Gastrocnemius medialis (tissue), 4 donors: ENCODE results near the gene TNFSF18. TPM values are rescaled to one million over a fixed set of nuclear protein-coding genes. Genes with fewer than 3 reads are reported as not detected.

Experiments used
- ATAC-seq, 2 donors: fragments of 150-250 bp; one replicate each; pipeline ENCODE4 v1.9.1; 2016
- DNase-seq, 2 donors: peaks; one replicate each; pipeline ENCODE4 v3.0.0-alpha.2; 2019
- H3K27ac ChIP-seq, 4 donors: fragments of 200-600 bp; sonication (generic); 1 replicate in 1 of 4; 2 replicates in 3 of 4; pipeline ENCODE4 v1.5.1; 2016 to 2018; ENCODE audit warnings: mild to moderate bottlenecking in 2 of 4, moderate library complexity in 1 of 4
- H3K27me3 ChIP-seq, 3 donors: fragments of 200-600 bp; sonication (generic) in 2 of 3; 1 replicate in 1 of 3; 2 replicates in 2 of 3; pipeline versions ENCODE4 v1.5.1 to v1.6.0; 2016 to 2019; ENCODE audit warnings: mild to moderate bottlenecking in 1 of 3, moderate library complexity in 1 of 3
- H3K36me3 ChIP-seq, 2 donors: fragments of 200-600 bp; sonication (generic) in 1 of 2; one replicate each; pipeline ENCODE4 v1.5.1; 2017 to 2018
- H3K4me1 ChIP-seq, 2 donors: fragments of 200-600 bp; sonication (generic) in 1 of 2; one replicate each; pipeline ENCODE4 v1.5.1; 2016 to 2017; ENCODE audit warnings: mild to moderate bottlenecking in 2 of 2
- H3K4me3 ChIP-seq, 4 donors: fragments of 200-600 bp; sonication (generic) in 3 of 4; 1 replicate in 1 of 4; 2 replicates in 3 of 4; pipeline ENCODE4 v1.5.1; 2016 to 2019; ENCODE audit warnings: mild to moderate bottlenecking in 2 of 4
- H3K9me3 ChIP-seq, 3 donors: fragments of 200-600 bp; sonication (generic) in 2 of 3; 1 replicate in 1 of 3; 2 replicates in 2 of 3; pipeline ENCODE4 v1.5.1; 2016 to 2019
- CTCF ChIP-seq, 5 experiments: fragments of 450-650 bp in 3 of 5; fragments of 200-600 bp in 2 of 5; sonication (generic) in 2 of 5; IDR thresholded peaks in 4 of 5; conservative IDR thresholded peaks in 1 of 5; 1 replicate in 4 of 5; 2 replicates in 1 of 5; pipeline ENCODE4 v1.5.1; 2016 to 2019; ENCODE audit warnings: antibody characterized with exemption in 5 of 5, mild to moderate bottlenecking in 3 of 5, moderate library complexity in 3 of 5
- POLR2A ChIP-seq, 2 donors: fragments of 450-650 bp; IDR thresholded peaks; one replicate each; pipeline ENCODE4 v1.6.1; 2017; ENCODE audit warnings: antibody characterized with exemption in 2 of 2, mild to moderate bottlenecking in 2 of 2, moderate library complexity in 2 of 2
- in situ Hi-C, 4 donors: fragments of 200-750 bp; cut with MboI; loops; one replicate each; pipeline versions ENCODE4 v1.15.0 to v1.8.0; 2017; ENCODE audit warnings: low sequenced_read_pairs in 4 of 4
- intact Hi-C: fragments of 100-400 bp; cut with DNase I; formaldehyde crosslinking; loops from one replicate; pipeline ENCODE4 v1.15.1; 2023; ENCODE audit warnings: low total_unique reads
- total RNA-seq, 4 donors: library from RNA; depleted of rRNA; stranded (reverse); fragments of >200 nt; gene quantifications; one replicate each; pipeline versions ENCODE4 v1.1.0 to v1.2.3, GENCODE V29; 2016

Gene TNFSF18
- total RNA-seq, 4 donors from 2014 or later: not detected

DNA sequence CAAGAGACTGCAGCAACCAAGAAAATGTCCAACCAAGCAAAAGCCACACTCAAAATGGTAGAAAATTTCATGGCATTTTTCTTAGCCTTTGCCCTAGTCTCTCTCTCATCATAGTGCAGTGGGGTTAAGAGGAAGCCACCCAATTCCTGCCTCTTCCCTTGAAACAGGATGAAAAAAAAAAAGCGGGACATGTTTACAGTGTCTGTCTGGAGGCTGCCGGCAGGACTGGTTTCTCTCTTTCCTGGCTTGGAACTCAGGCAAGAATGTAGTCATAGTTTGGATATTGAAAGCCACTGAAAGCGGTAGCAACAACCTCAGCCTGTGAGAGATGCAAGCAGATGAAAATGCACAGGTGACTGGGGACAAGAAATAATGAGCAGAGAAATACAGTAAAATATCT lies 13.3 kb upstream of the TNFSF18 start:
- intact Hi-C loops (no loop called here), in situ Hi-C loops (no loop called here)
- Histone ChIP-seq H3K36me3 (no peaks in the 10 kb centered on the region), H3K4me1 (no peaks in the 10 kb centered on the region), H3K27ac (no peak overlapping the region), H3K9me3 (no peaks in the 10 kb centered on the region), H3K27me3 (no peaks in the 10 kb centered on the region), H3K4me3 (no peak overlapping the region)
- ATAC-seq (no peak), DNase-seq (no peak)
- TF ChIP-seq CTCF (IDR thresholded peaks at IDR 0.05 in 4 of 5, conservative IDR thresholded peaks at IDR 0.05 in 1 of 5) (no peak), POLR2A (IDR thresholded peaks at IDR 0.05) (no peak)

DNA sequence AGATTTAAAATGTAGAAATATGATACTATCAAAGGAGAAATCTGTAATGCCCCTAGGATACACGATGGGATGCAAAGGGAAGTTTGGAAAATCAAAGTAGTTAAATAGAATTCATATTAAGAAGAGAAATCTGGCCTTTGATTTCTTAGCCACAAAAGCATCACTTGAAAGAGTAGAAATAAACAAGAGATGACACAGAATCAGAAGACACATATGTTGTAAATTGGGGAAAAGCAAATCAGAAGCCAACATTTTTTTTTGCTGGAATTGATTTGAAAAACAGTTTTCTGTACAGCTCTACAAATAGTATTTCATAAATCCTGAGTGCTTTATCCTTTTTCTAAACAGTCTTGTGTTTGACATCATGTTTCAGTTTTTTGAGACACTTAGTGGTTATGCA lies 12.4 kb upstream of the TNFSF18 start:
- intact Hi-C loops (no loop called here), in situ Hi-C loops (no loop called here)
- TF ChIP-seq CTCF (IDR thresholded peaks at IDR 0.05 in 4 of 5, conservative IDR thresholded peaks at IDR 0.05 in 1 of 5): no peak
- no peak for TF ChIP-seq POLR2A (IDR thresholded peaks at IDR 0.05)
- H3K4me1 ChIP-seq: no peaks in the 10 kb centered on the region
- no peak for DNase-seq
- ATAC-seq: no peak
- no peaks in the 10 kb centered on the region for H3K36me3 ChIP-seq
- H3K9me3 ChIP-seq: no peaks in the 10 kb centered on the region
- H3K27me3 ChIP-seq: no peaks in the 10 kb centered on the region
- no peak overlapping the region for H3K27ac ChIP-seq
- H3K4me3 ChIP-seq: no peak overlapping the region

- H3K4me3 ChIP-seq: no peak overlapping the region
- no peak for TF ChIP-seq CTCF (IDR thresholded peaks at IDR 0.05 in 4 of 5, conservative IDR thresholded peaks at IDR 0.05 in 1 of 5)
- no peak for TF ChIP-seq POLR2A (IDR thresholded peaks at IDR 0.05)
- no peaks in the 10 kb centered on the region for H3K4me1 ChIP-seq
- no peaks in the 10 kb centered on the region for H3K36me3 ChIP-seq
- no peaks in the 10 kb centered on the region for H3K9me3 ChIP-seq
- no peaks in the 10 kb centered on the region for H3K27me3 ChIP-seq
- intact Hi-C loops (no loop called here), in situ Hi-C loops (no loop called here)
- H3K27ac ChIP-seq: no peak overlapping the region
- no peak for ATAC-seq
- DNase-seq: no peak
These were observed 11.6 kb upstream of the TNFSF18 start for GRCh38 chr1:173062150-173062938.

DNA sequence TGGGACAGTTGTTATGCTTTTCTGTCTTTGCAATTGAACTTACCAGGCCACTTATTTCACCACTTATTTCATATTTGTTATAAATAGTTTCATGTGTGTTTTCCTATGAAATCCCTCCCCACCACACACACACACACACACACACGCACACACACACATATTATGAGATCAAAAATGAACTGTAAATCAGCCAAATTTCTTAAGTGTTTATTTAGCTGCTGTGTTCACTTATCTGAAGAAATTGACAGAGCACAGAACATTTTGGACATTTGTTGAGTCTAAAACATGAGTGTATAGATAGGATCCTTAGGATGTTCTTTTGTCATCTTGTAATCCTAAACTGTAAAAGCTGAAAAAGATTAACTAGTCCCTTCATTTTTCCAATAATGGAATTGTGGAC lies 7.8 kb upstream of the TNFSF18 start:
- Histone ChIP-seq H3K27me3 (no peaks in the 10 kb centered on the region), H3K36me3 (no peaks in the 10 kb centered on the region), H3K9me3 (no peaks in the 10 kb centered on the region), H3K27ac (no peak overlapping the region), H3K4me3 (no peak overlapping the region), H3K4me1 (no peaks in the 10 kb centered on the region)
- in situ Hi-C loops (no loop called here), intact Hi-C loops (no loop called here)
- TF ChIP-seq POLR2A (IDR thresholded peaks at IDR 0.05) (no peak), CTCF (IDR thresholded peaks at IDR 0.05 in 4 of 5, conservative IDR thresholded peaks at IDR 0.05 in 1 of 5) (no peak)
- ATAC-seq (no peak), DNase-seq (no peak)

- in situ Hi-C loops: no loop called here
- no peaks in the 10 kb centered on the region for H3K4me1 ChIP-seq
- intact Hi-C loops: no loop called here
These were observed 7.2 kb upstream of the TNFSF18 start for GRCh38 chr1:173057984-173058383.

More at GRCh38 chr1:173057984-173058383, 7.2 kb upstream of the TNFSF18 start:
- no peak for TF ChIP-seq POLR2A (IDR thresholded peaks at IDR 0.05)
- no peak for TF ChIP-seq CTCF (IDR thresholded peaks at IDR 0.05 in 4 of 5, conservative IDR thresholded peaks at IDR 0.05 in 1 of 5)
- ATAC-seq: no peak
- no peaks in the 10 kb centered on the region for H3K27me3 ChIP-seq
- no peaks in the 10 kb centered on the region for H3K36me3 ChIP-seq
- DNase-seq: no peak
- H3K4me3 ChIP-seq: no peak overlapping the region
- no peaks in the 10 kb centered on the region for H3K9me3 ChIP-seq
- H3K27ac ChIP-seq: no peak overlapping the region
